GM18517 (cell line): ENCODE results near the gene TMEM45B.

ENCODE experiments used
- ATAC-seq: cut with Tn5 transposase; IDR thresholded peaks from one replicate; pipeline ENCODE4 v1.9.1; 2021; ENCODE audit warnings: mild to moderate bottlenecking, moderate library complexity; ENCODE audit not compliant: unreplicated experiment

Gene TMEM45B

GRCh38 chr11:129896062-129896461 is 80.4 kb downstream of the TMEM45B start:
- ATAC-seq: no peak

- no peak for ATAC-seq
Observed at GRCh38 chr11:129905402-129905801, 89.8 kb downstream of the TMEM45B start.
